GM18511 (cell line): ENCODE measurements around the gene C2orf80.
A peak's percentile ranks its signal among the peaks of the same experiment; 100 is the strongest.
"Not testable (repeated sequence)": the region's sequence is repeated elsewhere in the genome, so short reads cannot be mapped to it uniquely, and the experiment has no call there.

Experiments
- ATAC-seq: cut with Tn5 transposase; IDR thresholded peaks from one replicate; pipeline ENCODE4 v1.9.1; 2021; ENCODE audit warnings: mild to moderate bottlenecking, moderate library complexity; ENCODE audit not compliant: unreplicated experiment

The C2orf80 gene

GRCh38 chr2:208136716-208137094, 53.1 kb downstream of the C2orf80 start:
- ATAC-seq = no peak

- no peak for ATAC-seq
Observed at GRCh38 chr2:208135794-208136715, 53.8 kb downstream of the C2orf80 start.

- ATAC-seq = peak; percentile 71
Observed at GRCh38 chr2:208134928-208135586, 54.8 kb downstream of the C2orf80 start.

- ATAC-seq = no peak
Observed at GRCh38 chr2:208130712-208131110, 59.1 kb downstream of the C2orf80 start.

GRCh38 chr2:208129744-208130711, 59.8 kb downstream of the C2orf80 start, which contains the start of gene CRYGC:
Gene CRYGC, minus strand, starts transcription at chr2:208129828. Its CDS starts 36 bp downstream, at chr2:208129792.
- ATAC-seq = no peak

- ATAC-seq = no peak
Observed at GRCh38 chr2:208128136-208128535, 61.7 kb downstream of the C2orf80 start.

GRCh38 chr2:208127090-208127489, 62.7 kb downstream of the C2orf80 start:
- no peak for ATAC-seq

GRCh38 chr2:208125251-208125650, 64.6 kb downstream of the C2orf80 start:
- no peak for ATAC-seq

GRCh38 chr2:208124013-208124715, 65.7 kb downstream of the C2orf80 start, which contains the start of gene CRYGD:
Gene CRYGD, minus strand, starts transcription at chr2:208124524. Its CDS starts 51 bp downstream, at chr2:208124473.
- ATAC-seq = not testable (repeated sequence)

- ATAC-seq = no peak
Observed at GRCh38 chr2:208122248-208122647, 67.6 kb downstream of the C2orf80 start.

GRCh38 chr2:208118918-208119317, 70.9 kb downstream of the C2orf80 start:
- ATAC-seq = no peak

- not testable (repeated sequence) for ATAC-seq
Observed at GRCh38 chr2:208117390-208117789, 72.4 kb downstream of the C2orf80 start.
